MM.1S (cell line): ENCODE data around the gene RHOB.

Source experiments
- EZH2 ChIP-seq: fragments of 300-600 bp; sonication (generic); optimal IDR thresholded peaks from 2 replicates; pipeline ENCODE3; 2017; ENCODE audit warnings: low read depth, mild to moderate bottlenecking, antibody characterized with exemption, low read length, mixed read lengths
- EZH2phosphoT487 ChIP-seq: fragments of 300-600 bp; sonication (generic); IDR thresholded peaks from 2 replicates; pipeline ENCODE4 v1.6.1; 2018; ENCODE audit warnings: antibody characterized with exemption, low read length
- TF ChIP-seq, protein P1 (sequence below): fragments of 300-600 bp; sonication (generic); IDR thresholded peaks from 2 replicates; pipeline ENCODE4 v1.5.1; 2016; ENCODE audit warnings: antibody characterized with exemption, low read length, mixed read lengths

DNA sequence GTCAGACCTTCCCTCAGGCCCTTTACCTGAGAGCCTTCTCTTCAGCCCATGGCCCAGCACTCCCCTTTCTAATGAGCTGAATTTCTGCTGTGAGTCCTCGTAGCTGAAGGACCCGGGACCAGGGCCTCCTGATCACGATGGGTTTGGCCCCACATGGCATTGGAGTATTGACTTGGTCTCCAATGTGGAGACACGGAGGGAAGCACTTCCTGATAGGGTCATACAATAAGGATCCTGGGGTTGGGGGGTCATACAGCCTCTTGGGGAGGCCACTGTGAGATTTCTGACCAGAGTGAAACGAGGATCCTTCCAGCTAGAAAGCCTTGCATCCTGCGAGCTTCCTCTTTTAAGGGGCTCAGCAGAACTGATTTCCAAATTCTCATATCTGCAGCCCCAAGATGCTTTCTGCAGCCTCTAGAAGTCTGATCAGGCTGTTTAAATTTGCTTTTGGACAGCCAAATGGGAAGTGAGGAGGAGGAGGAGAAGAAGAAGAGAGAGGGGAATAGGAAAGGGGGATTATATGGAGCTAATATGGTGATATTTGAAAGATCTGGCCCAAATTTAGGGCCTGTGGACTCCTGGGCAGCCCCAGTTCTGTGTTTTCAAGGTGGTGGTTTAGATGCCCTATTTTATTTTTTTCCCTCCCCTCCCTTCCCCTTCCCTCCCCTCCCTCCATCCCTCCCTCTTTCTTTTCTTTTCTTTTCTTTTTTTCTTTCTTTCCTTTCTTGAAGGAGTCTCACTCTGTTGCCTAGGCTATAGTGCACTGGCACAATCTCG lies 38.9 kb downstream of the RHOB start:
- TF ChIP-seq EZH2phosphoT487 (no peak), EZH2 (no peak)
- TF ChIP-seq, protein P1, sequence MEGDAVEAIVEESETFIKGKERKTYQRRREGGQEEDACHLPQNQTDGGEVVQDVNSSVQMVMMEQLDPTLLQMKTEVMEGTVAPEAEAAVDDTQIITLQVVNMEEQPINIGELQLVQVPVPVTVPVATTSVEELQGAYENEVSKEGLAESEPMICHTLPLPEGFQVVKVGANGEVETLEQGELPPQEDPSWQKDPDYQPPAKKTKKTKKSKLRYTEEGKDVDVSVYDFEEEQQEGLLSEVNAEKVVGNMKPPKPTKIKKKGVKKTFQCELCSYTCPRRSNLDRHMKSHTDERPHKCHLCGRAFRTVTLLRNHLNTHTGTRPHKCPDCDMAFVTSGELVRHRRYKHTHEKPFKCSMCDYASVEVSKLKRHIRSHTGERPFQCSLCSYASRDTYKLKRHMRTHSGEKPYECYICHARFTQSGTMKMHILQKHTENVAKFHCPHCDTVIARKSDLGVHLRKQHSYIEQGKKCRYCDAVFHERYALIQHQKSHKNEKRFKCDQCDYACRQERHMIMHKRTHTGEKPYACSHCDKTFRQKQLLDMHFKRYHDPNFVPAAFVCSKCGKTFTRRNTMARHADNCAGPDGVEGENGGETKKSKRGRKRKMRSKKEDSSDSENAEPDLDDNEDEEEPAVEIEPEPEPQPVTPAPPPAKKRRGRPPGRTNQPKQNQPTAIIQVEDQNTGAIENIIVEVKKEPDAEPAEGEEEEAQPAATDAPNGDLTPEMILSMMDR, result no peak
